Stimulated activated CD4-positive, alpha-beta T cell treated with anti-CD3 and anti-CD28 coated beads, TNF-alpha, amount 100 ng/mL, for 4 hours (primary cell): ENCODE results near the gene SF3A1.

Experiments
- DNase-seq, 3 experiments: peaks; one replicate each; pipeline ENCODE4 v3.0.0-alpha.2; 2020; ENCODE audit warnings: low read depth in 3 of 3

The SF3A1 gene

GRCh38 chr22:30324014-30324730 is 32.5 kb downstream of the SF3A1 start:
- no peak for DNase-seq

GRCh38 chr22:30323246-30323645 is 33.4 kb downstream of the SF3A1 start:
- DNase-seq = no peak

GRCh38 chr22:30321461-30321860 is 35.2 kb downstream of the SF3A1 start:
- DNase-seq = no peak

- no peak for DNase-seq
Observed at GRCh38 chr22:30320021-30320556, 36.6 kb downstream of the SF3A1 start.

GRCh38 chr22:30318799-30319419 is 37.8 kb downstream of the SF3A1 start:
- no peak for DNase-seq

GRCh38 chr22:30317778-30318177 is 38.9 kb downstream of the SF3A1 start:
- DNase-seq = no peak

GRCh38 chr22:30315962-30316576 is 40.6 kb downstream of the SF3A1 start:
- no peak for DNase-seq

GRCh38 chr22:30314915-30315314 is 41.8 kb downstream of the SF3A1 start:
- peak in 2 of 3 experiments; percentile 22 to 32 for DNase-seq

- no peak for DNase-seq
Observed at GRCh38 chr22:30313527-30314363, 42.9 kb downstream of the SF3A1 start.

GRCh38 chr22:30312053-30312452 is 44.6 kb downstream of the SF3A1 start:
- DNase-seq = no peak

GRCh38 chr22:30310881-30311771 is 45.6 kb downstream of the SF3A1 start:
- no peak for DNase-seq

- DNase-seq = no peak
Observed at GRCh38 chr22:30309951-30310741, 46.5 kb downstream of the SF3A1 start.

- DNase-seq = no peak
Observed at GRCh38 chr22:30308518-30309230, 48.0 kb downstream of the SF3A1 start.

GRCh38 chr22:30308093-30308492 is 48.6 kb downstream of the SF3A1 start:
- DNase-seq = no peak

GRCh38 chr22:30307041-30307574 is 49.6 kb downstream of the SF3A1 start:
- DNase-seq = no peak

GRCh38 chr22:30306627-30307011 is 50.1 kb downstream of the SF3A1 start:
- no peak for DNase-seq

GRCh38 chr22:30305906-30306626 is 50.6 kb downstream of the SF3A1 start:
- DNase-seq = no peak

- no peak for DNase-seq
Observed at GRCh38 chr22:30305519-30305905, 51.2 kb downstream of the SF3A1 start.
